K562 (cell line): ENCODE results near the gene OPTN. TPM values are rescaled to one million over a fixed set of nuclear protein-coding genes. Genes with fewer than 3 reads are reported as not detected.

Experiments
- CUX1 ChIP-seq: fragments of 200-800 bp; sonication (Bioruptor generic); IDR thresholded peaks from 2 replicates; pipeline ENCODE4 v1.6.1; 2016; ENCODE audit warnings: missing genetic modification characterization, missing compliant biosample characterization
- USF2 ChIP-seq: sonication (generic); formaldehyde crosslinking; IDR thresholded peaks from 2 replicates; pipeline ENCODE4 v1.5.0; 2020; ENCODE audit warnings: missing genetic modification reagents
- ZBTB26 ChIP-seq: fragments of 450-650 bp; formaldehyde crosslinking; IDR thresholded peaks from 2 replicates; pipeline ENCODE4 v1.4.0; 2022; ENCODE audit warnings: missing genetic modification characterization
- ZNF134 ChIP-seq: fragments of 250-450 bp; sonication (Bioruptor Pico); conservative IDR thresholded peaks from 2 replicates; pipeline ENCODE4 v1.4.0; 2020
- polyA plus RNA-seq, 8 experiments: library from polyadenylated mRNA; depleted of rRNA in 4 of 8; stranded (reverse) in 5 of 8; unstranded in 3 of 8; fragments of >200 nt; fragmentation: Nextera tagmentation in 2 of 8; fragmentation: Illumina TruSeq in 1 of 8; extraction: Ambion mirVana in 2 of 8; extraction: Trizol in 1 of 8; gene quantifications; 2 replicates each; pipeline versions ENCODE4 v1.2.1 to v1.2.3, GENCODE V29; 2011 to 2014; ENCODE audit warnings: inconsistent platforms in 1 of 8, missing spikeins in 1 of 8
- total RNA-seq, 7 experiments: library from RNA; depleted of rRNA in 6 of 7; stranded (reverse); fragments of >200 nt in 6 of 7; fragmentation: Illumina TruSeq in 2 of 7; extraction: Trizol in 2 of 7; gene quantifications; 2 replicates each; pipeline versions ENCODE4 v1.2.1 to v1.2.3, GENCODE V29; 2011 to 2021; ENCODE audit warnings: low replicate concordance in 1 of 7

Gene OPTN
- total and polyA plus RNA-seq, 9 of the 15 experiments (the other 6 are each of a cell fraction or from before 2014, with no cell fraction given): 2.2 to 6.8 (median 5.0) TPM

GRCh38 chr10:13183625-13184024, 83.7 kb downstream of the OPTN start (continued):
- TF ChIP-seq ZBTB26 (CRISPR knock-in tag) (no peak), ZNF134 (CRISPR knock-in tag) (no peak), CUX1 (CRISPR knock-in tag) (no peak), USF2 (CRISPR knock-in tag) (no peak)
